HL-60/S4 treated with phorbol 12-myristate 13-acetate at 8.2 ng/mL for 4 days and 3 days (cell line): ENCODE data around the gene ARHGAP4.

Experiments used
- in situ Hi-C: fragments of 300-500 bp; cut with MboI; formaldehyde crosslinking; loops from 2 replicates; pipeline ENCODE4 v1.15.0; 2022; ENCODE audit warnings: low sequenced_read_pairs

Gene ARHGAP4

DNA sequence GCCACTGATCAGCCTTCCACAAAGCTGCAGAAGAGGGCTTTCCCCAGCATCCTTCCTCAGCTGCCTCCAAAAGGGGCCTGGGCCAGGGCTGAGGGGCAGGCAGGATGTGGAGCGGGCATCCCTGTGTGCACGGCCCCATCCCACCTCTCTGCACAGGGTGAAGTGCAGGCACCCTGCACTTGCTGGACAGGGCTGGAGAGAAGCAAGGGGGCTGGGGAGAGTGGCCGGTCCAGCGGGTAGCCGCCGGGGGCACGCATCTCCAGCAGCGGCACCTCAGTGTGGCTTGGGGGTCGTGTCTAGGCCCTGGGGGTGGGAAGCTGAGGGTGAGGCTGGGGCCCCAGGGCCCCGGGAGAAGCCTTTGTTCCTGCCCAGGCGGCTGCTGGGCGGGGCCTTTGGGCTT is 18.6 kb downstream of the ARHGAP4 start:
- in situ Hi-C loops, result no loop called here

- in situ Hi-C loops, result no loop called here
These were observed 19.7 kb downstream of the ARHGAP4 start for GRCh38 chrX:153906126-153906917.

GRCh38 chrX:153905481-153906095 is 20.5 kb downstream of the ARHGAP4 start:
- in situ Hi-C loops, result no loop called here

GRCh38 chrX:153903991-153904957 is 21.8 kb downstream of the ARHGAP4 start, which contains the start of gene AVPR2:
Gene AVPR2 (plus strand): TSS chrX:153904673. CDS start chrX:153905146, 473 bp downstream.
- in situ Hi-C loops, result no loop called here

DNA sequence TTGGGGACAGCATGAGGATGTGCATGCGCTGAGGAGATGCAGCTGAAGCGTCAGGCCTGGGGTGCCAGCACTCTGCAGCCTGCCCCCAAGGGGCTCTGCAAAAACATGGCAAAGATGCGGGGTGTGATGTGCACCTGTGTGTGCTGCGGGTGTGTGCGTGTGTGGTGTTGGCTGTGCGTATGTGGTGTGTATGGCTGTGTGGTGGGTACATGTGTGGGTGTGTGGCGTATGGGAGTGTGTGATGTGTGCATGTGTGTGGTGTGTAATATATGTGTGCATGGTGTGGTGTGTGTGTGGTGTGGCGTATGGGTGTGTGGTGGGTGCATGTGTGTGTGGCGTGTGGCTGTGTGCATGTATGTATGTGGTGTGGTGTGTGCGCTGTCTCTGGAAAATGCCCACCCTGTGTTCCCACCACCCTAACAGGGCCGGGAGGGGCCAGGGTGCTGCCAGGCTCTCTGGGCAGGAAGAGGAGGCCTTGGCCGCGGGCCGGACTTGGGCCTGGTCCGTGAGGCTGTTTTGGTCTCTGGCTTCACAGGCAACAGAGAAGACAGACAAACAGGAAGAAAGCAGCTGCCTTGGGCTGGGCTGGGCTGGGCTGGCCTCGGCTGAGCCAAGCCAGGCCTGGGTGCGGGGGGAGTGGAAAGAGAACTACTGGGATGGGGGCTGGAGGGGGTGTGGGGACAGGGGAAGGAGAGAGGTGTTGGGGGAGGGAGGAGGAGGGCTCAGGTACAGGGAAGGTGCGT is 22.7 kb downstream of the ARHGAP4 start:
- in situ Hi-C loops, result no loop called here

- in situ Hi-C loops, result no loop called here
These were observed 23.7 kb downstream of the ARHGAP4 start for GRCh38 chrX:153902385-153902784.

DNA sequence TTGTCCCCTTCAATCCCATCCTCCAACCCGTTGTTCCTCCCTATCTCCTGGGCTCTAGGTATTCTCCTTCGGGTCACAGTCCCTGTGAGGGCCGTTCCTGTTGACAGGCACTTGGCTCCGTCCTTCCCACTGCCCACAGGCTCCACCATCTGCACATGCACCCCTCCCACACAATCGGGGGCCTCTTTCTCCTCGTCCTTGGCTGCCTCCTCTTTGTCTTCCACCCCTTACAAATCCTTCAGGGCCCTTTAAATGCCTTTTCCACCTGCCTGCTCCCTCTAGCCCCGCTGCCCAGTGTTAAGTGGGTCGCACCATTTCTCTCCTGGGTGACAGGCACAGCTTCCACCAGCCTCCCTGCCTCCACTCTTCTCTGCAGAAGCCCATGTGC is 24.3 kb downstream of the ARHGAP4 start:
- in situ Hi-C loops, result no loop called here

DNA sequence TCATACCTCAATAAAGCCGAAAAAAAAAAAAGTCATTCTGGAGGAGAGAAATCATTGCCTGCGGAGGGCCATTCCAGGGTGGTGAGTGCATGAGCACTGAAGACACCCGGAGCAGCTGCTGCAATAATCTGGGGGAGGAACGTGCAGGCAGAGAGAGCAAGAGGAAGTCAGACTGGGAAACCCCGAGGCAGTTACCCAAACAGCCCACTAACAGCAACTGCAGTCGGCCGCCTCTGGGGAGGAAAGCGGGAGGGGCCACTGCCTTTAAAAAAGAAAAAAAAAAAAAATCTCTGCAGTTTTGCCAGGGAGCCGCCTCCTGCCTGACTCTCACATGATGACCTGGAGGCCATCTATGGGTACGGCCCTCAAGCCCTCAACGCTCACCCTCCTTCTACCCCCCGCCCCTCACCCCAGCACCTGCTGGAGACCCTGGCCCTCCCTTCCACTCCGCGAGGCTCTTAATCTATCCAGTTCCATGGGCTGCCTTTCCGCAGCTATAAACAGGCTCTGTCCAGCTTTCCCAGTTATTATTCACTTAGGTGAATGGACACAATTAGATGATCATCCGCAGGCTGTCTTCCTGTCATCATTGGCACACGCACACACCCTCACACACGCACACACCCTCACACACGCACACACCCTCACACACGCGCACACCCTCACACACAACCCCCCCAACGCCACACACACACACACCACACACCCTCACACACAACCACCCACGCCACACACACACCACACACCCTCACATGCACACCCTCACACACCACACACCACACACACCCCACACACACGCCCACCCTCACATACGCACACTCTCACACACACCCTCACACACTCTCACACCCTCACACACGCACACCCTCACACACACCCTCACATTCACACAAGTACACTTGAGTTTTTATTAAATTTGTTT is 25.0 kb downstream of the ARHGAP4 start:
- in situ Hi-C loops, result no loop called here

GRCh38 chrX:153897899-153898298 is 28.2 kb downstream of the ARHGAP4 start:
- in situ Hi-C loops, result no loop called here

GRCh38 chrX:153889123-153889522 is 36.9 kb downstream of the ARHGAP4 start:
- in situ Hi-C loops, result no loop called here

DNA sequence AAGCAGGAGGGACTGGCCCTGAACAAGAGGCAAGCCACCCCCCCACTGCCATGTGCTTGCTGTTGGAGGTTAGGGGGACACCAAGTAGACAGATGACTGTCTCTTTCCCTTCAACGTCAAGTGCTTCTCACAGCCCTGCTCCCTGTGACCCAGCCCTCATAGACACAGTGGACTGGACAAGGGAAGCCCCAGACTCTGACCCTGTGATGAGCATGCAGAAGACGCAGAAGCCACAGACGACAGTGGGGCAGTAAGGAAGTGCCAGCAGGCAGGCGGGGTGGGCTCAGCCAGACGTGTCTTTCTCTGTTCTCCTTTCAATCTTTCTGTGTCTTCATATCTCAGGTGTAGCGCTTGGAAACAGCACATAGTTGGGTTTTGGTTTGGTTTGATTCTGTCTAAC is 37.7 kb downstream of the ARHGAP4 start:
- in situ Hi-C loops, result no loop called here

- in situ Hi-C loops, result no loop called here
These were observed 38.7 kb downstream of the ARHGAP4 start for GRCh38 chrX:153887385-153887784.

DNA sequence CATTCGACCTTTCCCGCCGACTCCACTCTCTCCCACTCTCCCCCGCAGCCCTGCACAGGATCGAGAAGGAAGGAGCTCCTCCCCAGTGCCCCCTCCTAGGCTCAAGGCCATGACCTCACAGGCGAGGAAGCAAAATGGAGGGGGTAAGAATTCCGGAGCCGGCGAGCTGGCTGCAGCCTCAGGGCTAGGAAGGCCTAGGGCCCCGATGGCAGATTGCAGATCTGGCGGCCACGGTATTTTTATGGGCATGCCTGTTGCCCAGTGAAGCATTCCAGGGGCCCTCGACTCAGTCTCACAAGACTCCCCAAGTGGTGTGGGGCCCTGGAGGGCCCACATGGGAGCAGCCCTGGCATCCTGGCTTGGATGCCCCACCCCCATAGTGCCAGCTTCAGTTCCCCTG is 39.1 kb downstream of the ARHGAP4 start:
- in situ Hi-C loops, result no loop called here

DNA sequence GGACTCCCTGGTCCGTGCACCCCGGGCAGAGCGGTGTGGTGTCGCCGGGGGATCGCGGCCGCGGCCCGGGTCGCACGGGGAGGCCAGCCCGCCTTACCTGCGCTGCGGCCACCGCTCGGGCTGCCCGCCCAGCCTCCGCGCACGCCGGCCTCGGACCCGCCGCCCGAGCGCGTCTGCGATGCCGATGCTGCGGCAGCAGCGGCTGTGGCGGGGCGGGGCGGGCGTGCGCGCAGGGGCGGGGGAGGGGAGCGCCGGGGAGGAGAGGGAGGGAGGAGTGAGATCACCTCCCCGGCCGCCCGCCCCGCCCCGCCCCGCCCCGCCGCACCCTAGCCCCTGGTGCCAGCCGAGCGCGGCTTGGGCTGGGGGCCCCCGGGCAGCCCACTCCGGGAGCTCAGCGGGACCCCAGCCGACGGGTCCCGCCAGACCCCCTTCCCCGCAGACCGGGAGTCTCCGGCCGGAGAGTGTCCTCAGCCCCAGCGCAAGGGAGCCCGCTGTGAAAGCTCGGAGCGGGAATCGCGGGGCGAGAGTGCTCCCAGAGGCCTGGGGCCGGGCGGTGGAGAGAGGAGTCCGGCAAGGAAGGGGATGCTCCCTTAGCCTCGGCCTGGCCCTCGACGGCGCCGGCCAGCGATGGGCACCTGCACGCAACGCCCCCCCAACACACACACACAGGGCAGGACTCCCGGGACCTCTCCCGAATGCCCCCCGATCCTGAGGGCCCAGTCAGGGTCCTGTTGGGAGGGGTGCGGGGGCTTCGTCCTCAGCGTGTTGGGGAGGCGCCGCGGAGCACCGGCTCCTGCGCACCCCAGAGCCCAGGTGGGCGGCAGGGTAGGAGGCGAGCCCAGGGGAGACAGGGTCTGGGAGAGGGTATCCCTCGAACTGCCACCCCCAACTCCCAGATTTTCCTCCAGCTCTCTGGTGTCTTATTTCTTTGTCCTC is 39.8 kb downstream of the ARHGAP4 start, which contains the start of gene L1CAM:
Gene L1CAM, minus strand, starts transcription at position 206 of the 936 bp plus-strand sequence. CDS start 10,337 bp downstream, outside the sequence.
- in situ Hi-C loops, result no loop called here

GRCh38 chrX:153885208-153885787 is 40.8 kb downstream of the ARHGAP4 start:
- in situ Hi-C loops, result no loop called here

DNA sequence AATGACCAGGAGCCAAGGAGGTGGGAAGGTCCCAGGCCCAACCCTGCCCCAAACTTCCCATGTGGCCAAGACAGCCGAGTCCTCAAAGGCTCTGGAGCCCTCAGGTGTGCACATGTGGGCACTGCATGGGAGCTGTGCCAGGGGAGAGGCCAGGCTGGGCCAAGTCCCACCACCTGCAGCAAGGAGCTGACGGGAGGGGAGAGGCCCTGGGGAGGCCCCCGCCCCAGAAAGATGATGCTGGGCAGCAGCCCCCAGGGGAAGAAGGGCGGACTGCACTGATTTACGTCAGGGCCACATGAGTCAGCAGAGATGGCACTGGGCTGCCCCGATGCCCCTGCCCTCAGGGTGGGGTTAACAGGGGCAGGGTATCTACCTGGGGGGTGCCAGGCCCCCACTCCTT is 41.5 kb downstream of the ARHGAP4 start:
- in situ Hi-C loops, result no loop called here

GRCh38 chrX:153884136-153884535 is 41.9 kb downstream of the ARHGAP4 start:
- in situ Hi-C loops, result no loop called here
